Stimulated activated CD4-positive, alpha-beta T cell treated with anti-CD3 and anti-CD28 coated beads, Interleukin-4, amount 100 ng/mL, for 4 hours (primary cell): ENCODE measurements around the gene CA10.

Experiments
- DNase-seq, 2 experiments: peaks; one replicate each; pipeline ENCODE4 v3.0.0-alpha.2; 2020

CA10 gene

DNA sequence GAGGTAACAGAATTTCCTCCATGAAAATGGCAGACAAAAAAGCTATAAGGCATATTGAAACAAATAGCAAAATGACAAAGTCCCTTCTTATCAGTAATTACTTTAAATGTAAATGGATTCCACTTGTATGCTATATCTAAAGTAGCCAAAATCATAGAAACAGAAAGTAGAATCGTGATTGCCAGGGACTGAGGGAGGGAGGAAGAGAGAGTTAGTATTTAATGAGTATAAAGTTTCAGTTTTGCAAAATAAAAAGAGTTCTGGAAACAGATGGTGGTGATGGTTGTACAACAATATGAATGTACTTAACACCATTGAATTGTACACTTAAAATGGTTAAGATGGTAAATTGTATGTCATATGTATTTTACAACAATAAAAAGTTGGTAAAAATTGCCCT is 407.4 kb downstream of the CA10 start:
- no peak for DNase-seq

GRCh38 chr17:51748749-51749604 is 409.5 kb downstream of the CA10 start:
- DNase-seq = no peak

DNA sequence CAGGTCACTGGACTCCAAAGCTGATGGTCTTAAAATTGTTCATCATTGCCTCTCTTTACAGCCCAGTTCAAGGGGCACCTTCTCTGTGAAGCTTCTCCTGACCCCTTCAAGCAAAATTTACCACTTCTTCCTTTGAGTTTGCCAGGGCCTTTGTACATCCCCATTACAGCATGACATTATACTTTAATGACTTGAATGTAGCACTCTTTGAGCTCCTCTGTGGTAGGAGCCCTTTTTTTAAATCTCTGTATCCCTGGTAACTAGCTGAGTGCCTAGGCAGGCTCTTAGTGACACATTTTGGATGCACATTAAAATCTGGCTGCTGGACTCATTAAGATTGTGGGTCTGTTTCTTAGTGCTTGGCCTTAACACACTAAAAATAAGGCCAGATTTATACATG is 412.1 kb downstream of the CA10 start:
- DNase-seq = no peak

DNA sequence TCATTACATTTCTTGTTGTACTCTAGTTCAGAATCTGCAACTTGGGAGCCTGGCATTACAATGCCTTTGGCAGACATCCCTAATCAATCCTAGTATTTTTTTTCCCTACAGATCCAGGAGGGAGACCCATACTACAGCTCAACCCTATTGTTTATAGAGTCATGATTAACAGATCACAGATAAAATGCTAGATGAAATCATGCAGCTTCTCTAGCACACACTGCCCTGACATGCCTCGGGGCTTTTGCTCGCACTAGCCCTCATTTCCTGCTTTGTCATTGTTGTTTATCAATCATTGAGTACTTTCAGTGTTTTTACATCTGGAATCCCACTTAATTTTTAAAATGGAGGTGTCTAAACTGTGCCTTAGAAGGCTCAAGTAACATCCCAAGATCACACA is 412.5 kb downstream of the CA10 start:
- DNase-seq = no peak

DNA sequence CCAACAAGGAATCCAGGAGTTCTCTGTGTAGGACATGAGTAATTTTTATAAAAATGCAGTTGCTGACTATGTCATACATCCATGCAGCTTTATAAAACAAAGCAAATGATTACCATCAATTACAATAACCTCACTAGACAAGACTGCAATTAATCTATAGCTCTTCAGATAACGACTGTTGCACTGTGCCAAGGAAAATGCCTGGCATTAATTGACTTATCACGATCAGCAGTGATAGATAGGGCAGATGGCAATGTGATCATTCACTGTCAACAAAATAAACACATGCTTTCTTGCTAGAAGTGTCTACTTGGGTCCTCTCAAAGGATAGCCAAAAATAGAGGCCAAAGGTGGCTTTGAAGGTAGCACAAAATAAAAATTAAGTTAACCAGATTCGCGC is 415.0 kb downstream of the CA10 start:
- no peak for DNase-seq

DNA sequence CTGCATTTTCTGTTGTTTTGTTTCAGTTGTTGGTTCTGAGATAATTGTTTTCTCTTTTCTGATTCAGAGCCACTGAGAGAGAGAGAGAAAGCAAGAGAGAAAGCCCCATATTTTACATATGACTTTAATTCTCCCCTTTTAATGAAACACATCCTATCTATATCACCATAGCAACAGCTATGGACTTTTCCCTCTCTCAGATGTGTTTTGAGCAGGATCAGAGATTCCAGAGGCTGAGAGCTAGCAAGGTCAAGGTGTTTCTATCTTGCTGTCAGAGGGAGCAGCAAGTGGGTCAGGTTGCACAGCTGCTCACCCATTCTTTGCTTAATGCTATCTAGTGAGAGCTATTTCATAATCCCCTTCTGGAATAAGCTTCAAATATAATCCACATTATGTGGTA is 415.9 kb downstream of the CA10 start:
- DNase-seq = no peak

DNA sequence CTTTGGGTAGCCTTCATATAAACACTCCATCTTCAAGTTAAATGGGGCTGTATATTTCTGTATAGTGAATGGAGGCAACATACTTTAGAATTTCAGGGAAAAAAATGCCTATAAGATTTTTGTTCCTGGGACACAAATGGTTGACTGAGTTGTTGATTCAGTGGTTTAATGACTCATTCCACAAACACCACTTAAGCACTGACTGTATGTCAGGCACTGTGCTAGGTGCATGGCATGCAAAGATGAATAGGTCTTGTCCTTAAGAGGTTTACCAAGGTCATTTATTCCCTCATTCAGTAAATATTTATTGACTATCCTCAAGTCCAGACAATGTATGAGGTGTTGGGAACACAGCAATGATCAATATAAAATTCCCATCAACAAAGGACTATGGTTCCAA is 417.1 kb downstream of the CA10 start:
- no peak for DNase-seq

DNA sequence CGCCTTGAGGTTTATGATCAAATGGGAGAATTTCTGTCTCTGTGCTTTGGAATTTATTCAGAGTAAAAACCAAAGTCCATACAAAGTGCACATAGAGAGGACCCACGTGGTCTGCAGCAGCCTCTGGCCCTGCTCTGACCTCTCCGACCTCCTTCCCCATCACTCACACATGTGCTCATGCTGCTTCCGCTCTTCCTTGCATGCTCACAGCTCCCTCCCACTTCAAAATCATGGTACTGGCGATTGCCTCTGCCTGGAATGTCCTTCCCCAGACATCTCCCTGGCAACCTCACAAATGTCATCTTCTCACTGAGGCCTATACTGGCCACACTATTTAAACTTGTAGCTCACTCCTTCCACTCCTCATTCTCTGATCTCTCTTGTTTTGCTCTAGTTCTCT is 418.0 kb downstream of the CA10 start:
- no peak for DNase-seq

GRCh38 chr17:51739245-51739886 is 419.1 kb downstream of the CA10 start:
- no peak for DNase-seq

- no peak for DNase-seq
Observed at GRCh38 chr17:51736356-51736755, 422.2 kb downstream of the CA10 start.

GRCh38 chr17:51734976-51735375 is 423.5 kb downstream of the CA10 start:
- DNase-seq = no peak

- peak in 1 of 2 experiments; percentile 7 for DNase-seq
Observed at GRCh38 chr17:51734462-51734861, 424.1 kb downstream of the CA10 start.

DNA sequence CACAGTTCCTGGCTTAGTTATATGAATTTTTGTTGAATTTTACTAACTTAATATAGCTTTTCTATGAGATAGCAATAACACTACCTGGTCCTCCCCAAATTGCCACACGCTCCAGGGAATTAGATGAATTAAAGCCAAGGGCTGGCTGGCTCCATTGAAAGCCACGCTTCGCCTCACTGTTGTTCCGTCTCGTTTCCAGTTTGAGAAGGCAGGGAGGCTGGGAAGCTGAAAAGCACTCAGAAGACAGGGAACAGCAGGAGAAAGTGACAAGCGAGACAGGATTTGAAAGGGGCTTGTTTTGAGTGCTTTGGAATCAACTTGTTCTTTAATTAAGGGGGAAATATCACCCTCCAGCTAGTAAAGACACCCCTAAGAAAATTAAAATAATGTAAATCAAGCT is 425.3 kb downstream of the CA10 start:
- no peak for DNase-seq

DNA sequence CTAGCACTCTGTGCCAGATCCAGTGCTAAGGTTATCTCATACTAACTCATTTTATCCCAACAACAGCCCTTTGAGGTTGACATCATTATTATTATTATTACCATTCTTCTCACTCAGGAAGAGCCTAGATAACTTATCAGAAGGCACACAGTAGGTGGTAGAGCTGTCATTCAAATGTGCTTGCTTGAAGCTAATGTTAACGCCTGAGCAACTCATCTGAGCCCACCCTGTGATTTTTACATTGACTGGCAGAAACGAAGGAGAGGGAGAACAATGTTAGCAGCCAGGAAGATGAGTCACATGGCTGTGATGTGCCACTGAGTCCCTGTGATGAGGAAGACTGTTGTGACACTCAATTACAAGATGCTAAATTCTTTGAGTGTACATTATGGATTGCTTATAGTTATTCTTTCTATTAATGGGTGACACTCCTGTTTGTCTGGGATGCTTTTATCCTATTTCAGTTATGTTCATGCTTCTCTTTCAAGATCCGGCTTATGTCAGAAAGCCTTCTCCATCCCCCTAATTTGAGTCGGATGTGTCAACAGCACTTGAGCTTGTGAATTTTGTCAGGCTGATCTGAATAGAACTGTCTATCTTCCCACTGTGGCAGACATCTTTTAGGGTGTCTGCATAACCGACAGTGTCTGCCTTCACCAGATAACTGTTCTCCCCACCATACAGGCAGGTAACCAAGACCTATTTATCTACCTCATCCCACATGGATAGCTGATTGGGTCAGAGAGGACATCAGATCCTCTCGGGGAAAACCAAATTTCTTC is 426.4 kb downstream of the CA10 start:
- DNase-seq = no peak

DNA sequence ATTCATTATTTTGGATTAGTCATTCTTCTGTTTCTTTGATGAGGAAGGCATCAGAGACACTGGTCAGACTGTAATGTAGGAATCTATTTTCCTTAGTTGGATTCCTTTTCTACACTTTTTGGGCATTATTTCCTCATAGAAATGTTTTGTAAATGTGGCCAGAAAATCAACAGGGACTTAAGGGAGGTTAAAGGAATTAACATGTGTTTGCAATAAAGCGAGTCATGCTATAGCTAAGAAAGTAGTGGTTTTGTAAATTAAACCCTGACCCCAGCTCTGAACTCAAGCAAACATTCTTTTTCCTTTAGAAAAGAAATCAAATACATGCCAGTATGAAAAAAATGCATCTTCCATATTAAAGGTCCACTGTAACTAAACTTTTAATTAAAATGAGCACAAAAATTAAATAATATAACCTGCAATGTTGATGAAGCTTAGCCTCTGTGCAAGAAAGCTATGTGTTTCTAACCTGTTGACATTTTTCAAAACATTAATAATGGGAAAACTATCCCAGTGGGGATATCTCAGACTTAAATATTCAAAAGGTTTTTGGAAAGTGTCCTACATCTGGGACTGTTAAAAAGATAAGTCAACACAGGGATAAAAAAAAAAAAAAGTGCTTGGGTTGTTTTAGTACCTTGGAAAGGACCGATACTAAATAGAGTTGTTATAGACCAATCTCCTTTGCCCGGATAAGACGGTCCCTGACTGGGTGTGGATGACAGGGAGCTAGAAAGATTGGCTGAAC is 428.0 kb downstream of the CA10 start:
- no peak for DNase-seq

GRCh38 chr17:51725185-51725584 is 433.3 kb downstream of the CA10 start:
- DNase-seq = no peak

DNA sequence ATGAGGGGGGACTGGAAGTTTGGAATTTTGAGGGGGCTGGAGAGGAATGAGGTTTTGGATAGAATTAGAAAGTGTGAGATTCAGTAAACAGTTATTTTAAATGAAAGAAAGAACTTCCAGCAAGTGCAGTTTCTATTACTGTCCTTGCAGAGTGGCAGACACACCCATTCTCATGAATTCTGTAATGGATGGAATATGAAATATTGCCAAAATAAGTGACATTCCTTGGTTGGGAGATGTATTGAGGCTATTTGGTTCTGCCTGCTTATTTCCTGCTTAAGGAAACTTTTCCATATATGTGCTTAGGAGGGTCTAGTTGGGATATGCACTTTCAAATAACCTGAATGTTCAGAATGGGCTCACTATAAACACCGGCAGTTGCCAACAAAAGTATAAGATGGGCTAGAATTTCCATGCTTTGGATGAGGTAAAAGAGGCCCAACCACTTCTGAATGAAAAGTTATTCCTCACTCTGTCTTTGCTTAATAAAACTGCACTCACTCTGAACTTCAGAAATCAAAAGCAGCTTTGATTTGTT is 434.4 kb downstream of the CA10 start:
- no peak for DNase-seq

- DNase-seq = no peak
Observed at GRCh38 chr17:51722994-51723393, 435.5 kb downstream of the CA10 start.

DNA sequence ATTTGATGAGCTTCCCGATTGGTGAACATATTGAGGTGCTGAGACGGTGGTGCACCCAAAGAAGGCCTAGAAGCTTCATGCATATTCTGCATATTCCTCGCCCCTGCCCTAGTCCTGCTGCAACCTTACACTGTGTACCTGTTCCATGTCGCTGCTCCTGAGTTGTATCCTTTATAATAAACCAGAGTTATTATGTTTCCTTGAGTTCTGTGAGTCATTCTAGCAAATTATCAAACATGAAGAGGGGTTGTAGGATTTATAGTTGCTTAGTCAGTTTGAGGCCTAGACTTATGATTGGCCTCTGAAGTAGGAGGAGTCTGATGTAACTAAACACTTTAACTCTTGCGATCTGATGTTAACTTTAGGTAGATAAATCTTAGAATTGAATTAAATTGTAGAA is 436.8 kb downstream of the CA10 start:
- no peak for DNase-seq

DNA sequence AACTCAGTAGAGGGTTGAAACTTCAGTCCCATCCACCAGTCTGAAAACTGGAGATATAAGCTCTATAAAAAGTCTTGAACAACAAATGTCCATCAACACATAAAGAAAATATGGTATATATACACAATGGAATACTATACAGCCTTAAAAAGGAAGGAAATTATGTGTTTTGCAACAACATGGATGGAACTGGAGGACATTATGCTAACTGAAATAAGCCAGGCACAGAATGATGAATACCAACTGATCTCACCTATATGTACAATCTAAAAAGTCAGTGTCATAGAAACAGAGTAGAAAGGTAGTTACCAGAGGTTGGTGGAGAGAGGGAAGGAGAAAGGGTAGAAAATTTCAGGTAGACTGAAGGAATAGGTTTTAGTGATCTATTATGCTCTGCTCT is 438.1 kb downstream of the CA10 start:
- no peak for DNase-seq

- DNase-seq = no peak
Observed at GRCh38 chr17:51718983-51719382, 439.5 kb downstream of the CA10 start.

GRCh38 chr17:51711581-51711980 is 446.9 kb downstream of the CA10 start:
- no peak for DNase-seq

- no peak for DNase-seq
Observed at GRCh38 chr17:51710634-51710979, 447.9 kb downstream of the CA10 start.
